Stimulated activated CD4-positive, alpha-beta T cell treated with anti-CD3 and anti-CD28 coated beads, Interleukin-2, amount 100 ng/mL, for 4 hours (primary cell): Measurements from ENCODE around the gene ADK.

Source experiments
- DNase-seq: peaks from one replicate; pipeline ENCODE4 v3.0.0-alpha.2; 2020; ENCODE audit warnings: low read depth

The ADK gene

GRCh38 chr10:74745449-74745848, 594.4 kb downstream of the ADK start:
- no peak for DNase-seq

GRCh38 chr10:74746813-74747212, 595.8 kb downstream of the ADK start:
- DNase-seq, result no peak

GRCh38 chr10:74748468-74749031, 597.5 kb downstream of the ADK start:
- no peak for DNase-seq

- DNase-seq, result no peak
Observed at GRCh38 chr10:74750848-74751274, 599.8 kb downstream of the ADK start.

GRCh38 chr10:74752371-74753040, 601.5 kb downstream of the ADK start:
- no peak for DNase-seq

- DNase-seq, result no peak
Observed at GRCh38 chr10:74753442-74754211, 602.6 kb downstream of the ADK start.

GRCh38 chr10:74754381-74754821, 603.4 kb downstream of the ADK start:
- DNase-seq, result no peak

GRCh38 chr10:74755273-74755672, 604.3 kb downstream of the ADK start:
- DNase-seq, result no peak
